K562 (cell line): ENCODE measurements around the gene TBRG4. TPM values are rescaled to one million over a fixed set of nuclear protein-coding genes. Genes with fewer than 3 reads are reported as not detected.

Source experiments
- ATAC-seq: fragments of 200-7000 bp; cut with Tn5 transposase; 3 replicates; pipeline ENCODE4 v1.9.1; 2020; ENCODE audit warnings: moderate library complexity
- BruUV-seq: library from RNA; stranded (reverse); fragments of 400-500 nt; replicated peaks from 2 replicates; lab custom pipeline; 2021; lab: Mats Ljungman, UMichigan
- CTCF ChIA-PET: fragments of 300-600 bp; formaldehyde crosslinking; extraction: SDS; loops from one replicate; lab custom pipeline; 2021; ENCODE audit warnings: low intra/inter-chr PET ratio; lab: Yijun Ruan, JAX
- POLR2A ChIA-PET: fragments of 300-600, 350-650 bp; sonication (Branson Sonifier 250); formaldehyde crosslinking; extraction: SDS; loops from one replicate; lab custom pipeline; 2021; ENCODE audit warnings: antibody characterized with exemption, inconsistent platforms; lab: Yijun Ruan, JAX
- DNase-seq, 4 experiments: peaks; one replicate each; pipeline versions ENCODE4 v3.0.0 to v3.0.0-alpha.2; 2011 to 2018; ENCODE audit warnings: low spot score in 3 of 4, mixed read lengths in 3 of 4; ENCODE audit errors: extremely low read depth in 1 of 4
- FAIRE-seq: peaks from 2 replicates; lab custom pipeline; 2011; peaks lifted over from hg19 to GRCh38; lab: Jason Lieb, UNC
- H2AFZ ChIP-seq: 2 replicates; pipeline ENCODE4 v1.6.0; 2011; ENCODE audit warnings: low read depth, low read length, control low read depth, inconsistent platforms
- H3K27ac ChIP-seq: fragments of 200-600 bp; 3 replicates; pipeline ENCODE4 v1.8.0; 2011; ENCODE audit warnings: low read depth, mild to moderate bottlenecking, control low read depth, inconsistent platforms, low read length, moderate library complexity, mixed read lengths; ENCODE audit errors: extremely low read depth
- H3K27me3 ChIP-seq, 2 experiments: fragments of 300-600 bp in 1 of 2; 2 replicates in 1 of 2; 3 replicates in 1 of 2; pipeline versions ENCODE4 v1.6.0 to v1.8.0; 2011; ENCODE audit warnings: inconsistent platforms in 2 of 2, low read length in 2 of 2, mild to moderate bottlenecking in 1 of 2, mixed read lengths in 1 of 2, moderate library complexity in 1 of 2; ENCODE audit not compliant: control insufficient read depth in 2 of 2, insufficient read depth in 2 of 2
- H3K36me3 ChIP-seq: fragments of 300-600 bp; 3 replicates; pipeline ENCODE4 v1.8.0; 2011; ENCODE audit warnings: mild to moderate bottlenecking, low read length, inconsistent platforms; ENCODE audit not compliant: control insufficient read depth, insufficient read depth
- H3K4me1 ChIP-seq, 2 experiments: fragments of 200-600 bp in 1 of 2; replicated peaks in 1 of 2; 2 replicates in 1 of 2; 3 replicates in 1 of 2; pipeline versions ENCODE4 v1.5.1 to v1.8.0; 2011; ENCODE audit warnings: inconsistent platforms in 2 of 2, low read length in 2 of 2, mild to moderate bottlenecking in 1 of 2, mixed read lengths in 1 of 2, moderate library complexity in 1 of 2; ENCODE audit not compliant: control insufficient read depth in 2 of 2, insufficient read depth in 2 of 2
- H3K4me2 ChIP-seq: 2 replicates; pipeline ENCODE4 v1.6.1; 2011; ENCODE audit warnings: low read length, control low read depth, inconsistent platforms, mixed read lengths; ENCODE audit not compliant: insufficient read depth
- H3K4me3 ChIP-seq: fragments of 200-600 bp; sonication (generic), shearing (Covaris generic); 2 replicates; pipeline ENCODE4 v1.5.1; 2016; ENCODE audit warnings: control low read depth, inconsistent platforms
- H3K79me2 ChIP-seq: fragments of 200-600 bp; 3 replicates; pipeline ENCODE4 v1.8.0; 2011; ENCODE audit warnings: low read length, inconsistent platforms; ENCODE audit not compliant: control insufficient read depth, insufficient read depth
- H3K9ac ChIP-seq, 2 experiments: 2 replicates each; pipeline versions ENCODE4 v1.6.0 to v1.6.1; 2011; ENCODE audit warnings: low read depth in 2 of 2, low read length in 2 of 2, control low read depth in 1 of 2, inconsistent platforms in 1 of 2, mild to moderate bottlenecking in 1 of 2, mixed read lengths in 1 of 2; ENCODE audit not compliant: insufficient read depth in 1 of 2
- H3K9me1 ChIP-seq: one replicate; pipeline ENCODE4 v1.6.0; 2011; ENCODE audit warnings: inconsistent platforms, mild to moderate bottlenecking, low read length, moderate library complexity; ENCODE audit not compliant: control insufficient read depth, insufficient read depth
- H3K9me3 ChIP-seq: replicated peaks from 2 replicates; pipeline ENCODE4 v1.5.1; 2011; ENCODE audit warnings: low read depth, low read length, inconsistent platforms; ENCODE audit not compliant: control insufficient read depth, insufficient read depth
- H4K20me1 ChIP-seq: replicated peaks from 2 replicates; pipeline ENCODE4 v1.6.1; 2011; ENCODE audit warnings: low read length, inconsistent platforms, mixed read lengths; ENCODE audit not compliant: control insufficient read depth, insufficient read depth
- FOXJ3 ChIP-seq: sonication (generic); formaldehyde crosslinking; IDR thresholded peaks from 2 replicates; pipeline ENCODE4 v1.4.0; 2020; ENCODE audit warnings: mild to moderate bottlenecking, missing genetic modification reagents
- MAZ ChIP-seq, 2 experiments: fragments of 450-650 bp in 1 of 2; sonication (generic) in 1 of 2; formaldehyde crosslinking; IDR thresholded peaks in 1 of 2; conservative IDR thresholded peaks in 1 of 2; 2 replicates each; pipeline versions ENCODE4 v1.4.0 to v1.5.0; 2020; ENCODE audit warnings: mild to moderate bottlenecking in 1 of 2, missing genetic modification reagents in 1 of 2
- NEUROD1 ChIP-seq: fragments of 150-350 bp; IDR thresholded peaks from 2 replicates; pipeline ENCODE4 v1.6.1; 2014; ENCODE audit warnings: borderline replicate concordance, low read length, low read depth; ENCODE audit not compliant: partially characterized antibody
- ZNF583 ChIP-seq: fragments of 250-450 bp; sonication (Bioruptor Pico); IDR thresholded peaks from 2 replicates; pipeline ENCODE4 v1.4.0; 2020
- WGBS: fragments of 100-300 bp; shearing (Covaris generic); methylation state at CpG from one replicate; pipeline ENCODE4 v1.1.6; 2016; ENCODE audit warnings: low coverage, mixed read lengths; ENCODE audit not compliant: insufficient coverage; ENCODE audit errors: missing lambda C conversion rate; 5-methylcytosine and 5-hydroxymethylcytosine counted together
- in situ Hi-C: fragments of 300-500 bp; cut with MboI; formaldehyde crosslinking; loops from 4 replicates; pipeline ENCODE4 v1.15.0; 2018; ENCODE audit warnings: inconsistent platforms, mixed read lengths
- intact Hi-C: fragments of 100-400 bp; cut with micrococcal nuclease; formaldehyde crosslinking; loops from 2 replicates; pipeline ENCODE4 v1.14.2; 2022
- polyA plus RNA-seq, 8 experiments: library from polyadenylated mRNA; depleted of rRNA in 4 of 8; stranded (reverse) in 5 of 8; unstranded in 3 of 8; fragments of >200 nt; fragmentation: Nextera tagmentation in 2 of 8; fragmentation: Illumina TruSeq in 1 of 8; extraction: Ambion mirVana in 2 of 8; extraction: Trizol in 1 of 8; gene quantifications; 2 replicates each; pipeline versions ENCODE4 v1.2.1 to v1.2.3, GENCODE V29; 2011 to 2014; ENCODE audit warnings: inconsistent platforms in 1 of 8, missing spikeins in 1 of 8
- total RNA-seq, 7 experiments: library from RNA; depleted of rRNA in 6 of 7; stranded (reverse); fragments of >200 nt in 6 of 7; fragmentation: Illumina TruSeq in 2 of 7; extraction: Trizol in 2 of 7; gene quantifications; 2 replicates each; pipeline versions ENCODE4 v1.2.1 to v1.2.3, GENCODE V29; 2011 to 2021; ENCODE audit warnings: low replicate concordance in 1 of 7

TBRG4 gene
- total and polyA plus RNA-seq, 9 of the 15 experiments (the other 6 are each of a cell fraction or from before 2014, with no cell fraction given) = 11.2 to 322 (median 216) TPM

- Histone ChIP-seq H3K9ac (peak overlapping the region in 1 of 2 experiments; percentile 28; a peak in 2 of 4 replicates), H3K9me1 (no peaks in the 10 kb centered on the region), H3K36me3 (peaks cover 94% of the 10 kb centered on the region; the same call in 2 of the 3 replicates), H3K4me3 (no peak overlapping the region), H3K79me2 (no peaks in the 10 kb centered on the region), H3K27ac (no peak overlapping the region), H2AFZ (no peak overlapping the region), H3K4me1 (peaks cover 0 to 23% of the 10 kb centered on the region in 2 experiments; a peak in 1 of 5 replicates), H3K4me2 (no peak overlapping the region), H4K20me1 (0 out of 2 replicates have a peak, but pooled peaks cover 4% of the 10 kb centered on the region), H3K9me3 (no peaks in the 10 kb centered on the region), H3K27me3 (no peaks in the 10 kb centered on the region)
- FAIRE-seq = no peak
- 84% methylated on average over 13 of the region's 13 CpGs for WGBS
- ChIA-PET CTCF (no interaction called here), POLR2A (interaction anchor here (0.6 to 1.2 kb wide), 2 partner anchors 9 to 88 kb away, joined by 3 to 4 read pairs; no protein-coding TSS in a partner anchor)
- no peak for DNase-seq
- in situ Hi-C loops (no loop called here), intact Hi-C loops (loop anchor here (10.0 kb wide), 1 partner anchor 98 kb away; the partner anchor contains the start of gene MYO1G)
- no peak for ATAC-seq
- TF ChIP-seq NEUROD1 = no peak
- no peak for TF ChIP-seq ZNF583 (CRISPR knock-in tag)
- TF ChIP-seq FOXJ3 (CRISPR knock-in tag) = no peak
- TF ChIP-seq MAZ (CRISPR knock-in tag; conservative IDR thresholded peaks at IDR 0.05 in 1 of 2, IDR thresholded peaks at IDR 0.05 in 1 of 2) = no peak
- no TSS peak for BruUV-seq
These were observed 39.1 kb downstream of the TBRG4 start for GRCh38 chr7:45072131-45073030.
